ENCODE measurements around the gene ITPKC. TPM values are rescaled to one million over a fixed set of nuclear protein-coding genes. Genes with fewer than 3 reads are reported as not detected.

ITPKC gene
- total and polyA plus RNA-seq, 9 of the 15 experiments (the other 6 are each of a cell fraction or from before 2014, with no cell fraction given) = 0.08 to 9.3 (median 5.8) TPM

GRCh38 chr19:40750058-40750873 is 33.4 kb downstream of the ITPKC start, which contains the start of gene ACTMAP (continued):
- TF ChIP-seq, protein P1, sequence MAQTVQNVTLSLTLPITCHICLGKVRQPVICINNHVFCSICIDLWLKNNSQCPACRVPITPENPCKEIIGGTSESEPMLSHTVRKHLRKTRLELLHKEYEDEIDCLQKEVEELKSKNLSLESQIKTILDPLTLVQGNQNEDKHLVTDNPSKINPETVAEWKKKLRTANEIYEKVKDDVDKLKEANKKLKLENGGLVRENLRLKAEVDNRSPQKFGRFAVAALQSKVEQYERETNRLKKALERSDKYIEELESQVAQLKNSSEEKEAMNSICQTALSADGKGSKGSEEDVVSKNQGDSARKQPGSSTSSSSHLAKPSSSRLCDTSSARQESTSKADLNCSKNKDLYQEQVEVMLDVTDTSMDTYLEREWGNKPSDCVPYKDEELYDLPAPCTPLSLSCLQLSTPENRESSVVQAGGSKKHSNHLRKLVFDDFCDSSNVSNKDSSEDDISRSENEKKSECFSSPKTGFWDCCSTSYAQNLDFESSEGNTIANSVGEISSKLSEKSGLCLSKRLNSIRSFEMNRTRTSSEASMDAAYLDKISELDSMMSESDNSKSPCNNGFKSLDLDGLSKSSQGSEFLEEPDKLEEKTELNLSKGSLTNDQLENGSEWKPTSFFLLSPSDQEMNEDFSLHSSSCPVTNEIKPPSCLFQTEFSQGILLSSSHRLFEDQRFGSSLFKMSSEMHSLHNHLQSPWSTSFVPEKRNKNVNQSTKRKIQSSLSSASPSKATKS (CRISPR knock-in tag; IDR thresholded peaks at IDR 0.05) = no peak
- TF ChIP-seq NEUROD1 (IDR thresholded peaks at IDR 0.05; ENCODE audit: borderline replicate concordance, low read depth, low read length, partially characterized antibody) (peak; percentile 85), MITF (IDR thresholded peaks at IDR 0.05) (peak; percentile 85; the same call in 1 of the 2 replicates), U2AF2 (optimal IDR thresholded peaks at IDR 0.05; ENCODE audit: low read depth, low read length) (no peak), ZNF197 (CRISPR knock-in tag; IDR thresholded peaks at IDR 0.05; ENCODE audit: low read depth) (no peak), ZBTB7A (IDR thresholded peaks at IDR 0.05; ENCODE audit: borderline replicate concordance, control insufficient read depth, low read depth, low read length) (no peak; the same call in none of the 2 replicates), MNT (conservative IDR thresholded peaks at IDR 0.05) (peak; percentile 89 to 91), CTBP1 (IDR thresholded peaks at IDR 0.05; ENCODE audit: borderline replicate concordance) (no peak), POLR2G (IDR thresholded peaks at IDR 0.05; ENCODE audit: low read depth, low read length) (no peak), C11orf30 (IDR thresholded peaks at IDR 0.05; ENCODE audit: low read depth) (peak; percentile 24), MCM7 (IDR thresholded peaks at IDR 0.05) (no peak)
- TF ChIP-seq, protein P2, sequence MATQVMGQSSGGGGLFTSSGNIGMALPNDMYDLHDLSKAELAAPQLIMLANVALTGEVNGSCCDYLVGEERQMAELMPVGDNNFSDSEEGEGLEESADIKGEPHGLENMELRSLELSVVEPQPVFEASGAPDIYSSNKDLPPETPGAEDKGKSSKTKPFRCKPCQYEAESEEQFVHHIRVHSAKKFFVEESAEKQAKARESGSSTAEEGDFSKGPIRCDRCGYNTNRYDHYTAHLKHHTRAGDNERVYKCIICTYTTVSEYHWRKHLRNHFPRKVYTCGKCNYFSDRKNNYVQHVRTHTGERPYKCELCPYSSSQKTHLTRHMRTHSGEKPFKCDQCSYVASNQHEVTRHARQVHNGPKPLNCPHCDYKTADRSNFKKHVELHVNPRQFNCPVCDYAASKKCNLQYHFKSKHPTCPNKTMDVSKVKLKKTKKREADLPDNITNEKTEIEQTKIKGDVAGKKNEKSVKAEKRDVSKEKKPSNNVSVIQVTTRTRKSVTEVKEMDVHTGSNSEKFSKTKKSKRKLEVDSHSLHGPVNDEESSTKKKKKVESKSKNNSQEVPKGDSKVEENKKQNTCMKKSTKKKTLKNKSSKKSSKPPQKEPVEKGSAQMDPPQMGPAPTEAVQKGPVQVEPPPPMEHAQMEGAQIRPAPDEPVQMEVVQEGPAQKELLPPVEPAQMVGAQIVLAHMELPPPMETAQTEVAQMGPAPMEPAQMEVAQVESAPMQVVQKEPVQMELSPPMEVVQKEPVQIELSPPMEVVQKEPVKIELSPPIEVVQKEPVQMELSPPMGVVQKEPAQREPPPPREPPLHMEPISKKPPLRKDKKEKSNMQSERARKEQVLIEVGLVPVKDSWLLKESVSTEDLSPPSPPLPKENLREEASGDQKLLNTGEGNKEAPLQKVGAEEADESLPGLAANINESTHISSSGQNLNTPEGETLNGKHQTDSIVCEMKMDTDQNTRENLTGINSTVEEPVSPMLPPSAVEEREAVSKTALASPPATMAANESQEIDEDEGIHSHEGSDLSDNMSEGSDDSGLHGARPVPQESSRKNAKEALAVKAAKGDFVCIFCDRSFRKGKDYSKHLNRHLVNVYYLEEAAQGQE (IDR thresholded peaks at IDR 0.05; ENCODE audit: borderline replicate concordance) = peak; percentile 98
- TF ChIP-seq, protein P2 (CRISPR knock-in tag; IDR thresholded peaks at IDR 0.05; ENCODE audit: low read depth) = peak; percentile 37; the same call in 1 of the 2 replicates
